Measurements from ENCODE around the gene CEP104.

CEP104 gene

GRCh38 chr1:3776231-3776961 is 80.6 kb downstream of the CEP104 start:
- DNase-seq: no peak

- DNase-seq: peak; percentile 67
Measured at GRCh38 chr1:3775490-3776230, 81.4 kb downstream of the CEP104 start.

- DNase-seq: no peak
Measured at GRCh38 chr1:3774946-3775489, 82.0 kb downstream of the CEP104 start.

GRCh38 chr1:3774276-3774945 is 82.6 kb downstream of the CEP104 start:
- no peak for DNase-seq

GRCh38 chr1:3773572-3774275 is 83.3 kb downstream of the CEP104 start:
- no peak for DNase-seq

- peak; percentile 68 for DNase-seq
Measured at GRCh38 chr1:3772715-3773571, 84.1 kb downstream of the CEP104 start, which contains the start of gene SMIM1. Gene SMIM1, plus strand, starts transcription at chr1:3772749. Its CDS starts 2,625 bp downstream, at chr1:3775374.

- peak; percentile 91 for DNase-seq
Measured at GRCh38 chr1:3772027-3772714, 84.8 kb downstream of the CEP104 start.

- no peak for DNase-seq
Measured at GRCh38 chr1:3771108-3772026, 85.6 kb downstream of the CEP104 start.

- no peak for DNase-seq
Measured at GRCh38 chr1:3770047-3770765, 86.8 kb downstream of the CEP104 start.

- DNase-seq: no peak
Measured at GRCh38 chr1:3768811-3769390, 88.1 kb downstream of the CEP104 start.

- no peak for DNase-seq
Measured at GRCh38 chr1:3767328-3767925, 89.6 kb downstream of the CEP104 start.

- DNase-seq: no peak
Measured at GRCh38 chr1:3763351-3764125, 93.5 kb downstream of the CEP104 start.

GRCh38 chr1:3762873-3763228 is 94.2 kb downstream of the CEP104 start:
- no peak for DNase-seq

GRCh38 chr1:3762151-3762872 is 94.7 kb downstream of the CEP104 start:
- DNase-seq: no peak
